Measurements from ENCODE around the gene CALU.

The CALU gene

GRCh38 chr7:128790315-128791041, 51.3 kb downstream of the CALU start:
- no peak for DNase-seq

- DNase-seq, result peak; percentile 5
Observed at GRCh38 chr7:128791121-128791971, 52.2 kb downstream of the CALU start, which contains the start of gene CCDC136. CCDC136 (plus strand) TSS chr7:128791968; CDS start chr7:128792412, 444 bp downstream.

GRCh38 chr7:128791972-128792327, 52.8 kb downstream of the CALU start:
- DNase-seq, result no peak

- no peak for DNase-seq
Observed at GRCh38 chr7:128792471-128793180, 53.5 kb downstream of the CALU start.

- DNase-seq, result no peak
Observed at GRCh38 chr7:128793181-128793547, 54.0 kb downstream of the CALU start.

GRCh38 chr7:128794020-128794419, 54.9 kb downstream of the CALU start:
- DNase-seq, result no peak

GRCh38 chr7:128794436-128794835, 55.3 kb downstream of the CALU start:
- DNase-seq, result no peak

GRCh38 chr7:128795129-128795528, 56.0 kb downstream of the CALU start:
- DNase-seq, result no peak

- no peak for DNase-seq
Observed at GRCh38 chr7:128796327-128796726, 57.2 kb downstream of the CALU start.

- no peak for DNase-seq
Observed at GRCh38 chr7:128799451-128799850, 60.3 kb downstream of the CALU start.

- no peak for DNase-seq
Observed at GRCh38 chr7:128800567-128800966, 61.4 kb downstream of the CALU start.

- no peak for DNase-seq
Observed at GRCh38 chr7:128801003-128801402, 61.8 kb downstream of the CALU start.

- no peak for DNase-seq
Observed at GRCh38 chr7:128801667-128802418, 62.7 kb downstream of the CALU start.

GRCh38 chr7:128804484-128804883, 65.3 kb downstream of the CALU start:
- no peak for DNase-seq

- no peak for DNase-seq
Observed at GRCh38 chr7:128805225-128805624, 66.1 kb downstream of the CALU start.

- no peak for DNase-seq
Observed at GRCh38 chr7:128807191-128807590, 68.0 kb downstream of the CALU start.

- no peak for DNase-seq
Observed at GRCh38 chr7:128809363-128809762, 70.2 kb downstream of the CALU start.

GRCh38 chr7:128810473-128810872, 71.3 kb downstream of the CALU start:
- no peak for DNase-seq

- DNase-seq, result no peak
Observed at GRCh38 chr7:128810997-128811396, 71.8 kb downstream of the CALU start.

- no peak for DNase-seq
Observed at GRCh38 chr7:128811631-128812430, 72.7 kb downstream of the CALU start.

GRCh38 chr7:128812514-128813168, 73.5 kb downstream of the CALU start:
- DNase-seq, result no peak
